ENCODE measurements around the gene ZMAT3.

ZMAT3 gene

DNA sequence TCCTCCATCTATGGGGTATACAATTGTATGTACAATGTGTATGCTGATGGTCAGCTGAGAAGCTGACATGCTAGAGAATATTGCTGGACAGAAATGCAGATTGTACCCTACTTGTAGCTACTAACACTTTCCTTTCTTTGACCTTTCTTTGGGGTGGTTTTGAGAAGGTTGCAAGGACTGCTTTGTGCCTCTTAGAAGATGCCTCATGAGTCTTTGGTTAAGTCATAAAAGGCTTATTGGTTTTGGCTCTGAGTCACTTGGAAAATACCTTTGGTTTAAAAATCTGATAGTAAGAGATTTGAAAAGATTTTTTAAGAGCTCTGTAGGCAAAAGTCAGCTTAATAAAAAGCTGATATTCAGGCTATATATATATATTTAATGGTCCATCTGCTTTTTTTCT lies 71.5 kb downstream of the ZMAT3 start:
- ChIA-PET POLR2A (interaction anchor here (0.7 kb wide), 1 partner anchor 633 kb away, joined by 3 read pairs; no protein-coding TSS in a partner anchor), CTCF (interaction anchor here (1.0 to 1.1 kb wide), 2 partner anchors 8 to 564 kb away, joined by 4 to 6 read pairs; no protein-coding TSS in a partner anchor)
- TF ChIP-seq, protein P1, sequence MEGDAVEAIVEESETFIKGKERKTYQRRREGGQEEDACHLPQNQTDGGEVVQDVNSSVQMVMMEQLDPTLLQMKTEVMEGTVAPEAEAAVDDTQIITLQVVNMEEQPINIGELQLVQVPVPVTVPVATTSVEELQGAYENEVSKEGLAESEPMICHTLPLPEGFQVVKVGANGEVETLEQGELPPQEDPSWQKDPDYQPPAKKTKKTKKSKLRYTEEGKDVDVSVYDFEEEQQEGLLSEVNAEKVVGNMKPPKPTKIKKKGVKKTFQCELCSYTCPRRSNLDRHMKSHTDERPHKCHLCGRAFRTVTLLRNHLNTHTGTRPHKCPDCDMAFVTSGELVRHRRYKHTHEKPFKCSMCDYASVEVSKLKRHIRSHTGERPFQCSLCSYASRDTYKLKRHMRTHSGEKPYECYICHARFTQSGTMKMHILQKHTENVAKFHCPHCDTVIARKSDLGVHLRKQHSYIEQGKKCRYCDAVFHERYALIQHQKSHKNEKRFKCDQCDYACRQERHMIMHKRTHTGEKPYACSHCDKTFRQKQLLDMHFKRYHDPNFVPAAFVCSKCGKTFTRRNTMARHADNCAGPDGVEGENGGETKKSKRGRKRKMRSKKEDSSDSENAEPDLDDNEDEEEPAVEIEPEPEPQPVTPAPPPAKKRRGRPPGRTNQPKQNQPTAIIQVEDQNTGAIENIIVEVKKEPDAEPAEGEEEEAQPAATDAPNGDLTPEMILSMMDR (IDR thresholded peaks at IDR 0.05; ENCODE audit: control extremely low read depth, extremely low read depth, low read depth, missing control alignments): no peak
- DNase-seq (ENCODE audit: extremely low spot score): peak; percentile 26

DNA sequence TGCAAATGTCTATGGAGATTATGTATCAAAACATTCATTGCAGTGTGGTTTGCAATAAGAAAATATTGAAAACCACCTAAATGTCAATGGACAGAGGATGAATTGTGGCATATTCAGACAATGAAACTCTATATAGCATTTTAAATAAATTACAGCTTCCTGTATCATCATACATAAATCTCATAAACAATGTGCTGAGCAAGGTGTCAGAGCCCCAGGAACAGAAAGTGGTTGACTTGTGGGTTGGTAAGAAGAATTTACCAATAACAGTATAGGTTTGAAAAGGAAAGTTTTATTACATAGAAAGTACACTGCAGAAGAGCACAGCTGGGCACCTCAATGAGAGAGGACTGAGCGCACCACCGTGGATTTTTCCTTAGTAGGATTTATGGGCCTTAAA lies 75.2 kb downstream of the ZMAT3 start:
- DNase-seq (ENCODE audit: extremely low spot score): no peak
- CTCF ChIA-PET: interaction anchor here (0.6 to 2.8 kb wide), 4 partner anchors 11 to 99 kb away, joined by 3 to 7 read pairs (median 5); no protein-coding TSS in a partner anchor
- POLR2A ChIA-PET: no interaction called here
- TF ChIP-seq, protein P1 (IDR thresholded peaks at IDR 0.05; ENCODE audit: control extremely low read depth, extremely low read depth, low read depth, missing control alignments): no peak

DNA sequence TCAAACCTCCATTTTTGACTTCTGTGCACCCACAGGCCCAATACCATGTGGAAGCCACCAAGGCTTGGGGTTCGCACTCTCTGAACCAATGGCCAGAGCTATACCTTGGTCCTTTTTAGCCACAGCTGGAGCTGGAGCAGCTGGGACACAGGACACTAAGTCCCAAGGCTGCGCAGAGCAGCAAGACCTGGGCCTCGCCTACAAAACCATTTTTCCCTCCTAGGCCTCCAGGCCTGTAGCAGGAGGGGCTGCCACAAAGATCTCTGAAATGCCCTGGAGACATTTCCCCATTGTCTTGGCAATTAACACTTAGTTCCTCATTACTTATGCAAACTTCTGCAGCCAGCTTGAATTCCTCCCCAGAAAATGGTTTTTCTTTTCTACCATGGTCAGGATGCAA lies 81.3 kb downstream of the ZMAT3 start:
- POLR2A ChIA-PET: no interaction called here
- CTCF ChIA-PET: interaction anchor here (1.4 to 1.7 kb wide), 2 partner anchors 14 to 557 kb away, joined by 3 to 4 read pairs; no protein-coding TSS in a partner anchor
- TF ChIP-seq, protein P1 (IDR thresholded peaks at IDR 0.05; ENCODE audit: control extremely low read depth, extremely low read depth, low read depth, missing control alignments): no peak
- no peak for DNase-seq (ENCODE audit: extremely low spot score)

DNA sequence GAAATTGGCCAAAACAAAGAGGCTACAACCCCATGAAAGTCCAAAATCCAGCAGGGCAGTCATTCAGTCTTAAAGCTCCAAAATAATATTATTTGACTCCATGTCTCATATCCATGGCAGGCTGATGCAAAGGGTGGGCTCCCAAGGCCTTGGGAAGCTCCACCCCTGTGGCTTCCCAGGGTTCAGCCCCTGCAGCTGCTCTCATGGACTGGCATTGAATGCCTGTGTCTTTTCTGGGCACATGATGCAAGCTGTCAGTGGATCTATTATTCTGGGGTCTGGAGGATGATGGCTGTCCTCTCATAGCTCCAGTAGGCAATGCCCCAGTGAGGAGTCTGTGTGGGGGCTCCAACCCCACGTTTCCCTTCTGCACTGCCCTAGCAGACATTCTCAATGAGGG lies 81.8 kb downstream of the ZMAT3 start:
- TF ChIP-seq, protein P1 (IDR thresholded peaks at IDR 0.05; ENCODE audit: control extremely low read depth, extremely low read depth, low read depth, missing control alignments): no peak
- CTCF ChIA-PET: interaction anchor here (1.4 to 1.7 kb wide), 2 partner anchors 14 to 557 kb away, joined by 3 to 4 read pairs; no protein-coding TSS in a partner anchor

DNA sequence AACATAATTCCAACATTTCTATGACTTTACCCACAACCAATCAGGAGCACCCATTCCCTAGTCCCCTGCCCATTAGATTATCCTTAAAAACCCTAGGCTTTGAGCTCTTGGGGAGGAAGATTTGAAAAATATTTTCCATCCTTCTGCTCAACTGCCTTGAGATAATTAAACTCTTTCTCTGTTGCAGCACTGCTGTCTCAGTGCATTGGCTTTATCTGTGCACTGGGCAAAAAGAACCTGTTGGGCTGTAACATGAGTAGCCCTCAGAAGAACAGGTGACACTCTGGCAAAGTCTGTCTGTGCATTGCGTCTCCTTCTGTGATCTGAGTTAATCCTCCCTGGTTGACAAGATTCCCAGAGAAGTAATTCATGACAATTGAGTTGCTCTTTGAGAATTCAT lies 83.9 kb downstream of the ZMAT3 start:
- DNase-seq (ENCODE audit: extremely low spot score): no peak
- ChIA-PET POLR2A (no interaction called here), CTCF (interaction anchor here (2.2 kb wide), 1 partner anchor 20 kb away, joined by 6 read pairs; no protein-coding TSS in a partner anchor)
- TF ChIP-seq, protein P1 (IDR thresholded peaks at IDR 0.05; ENCODE audit: control extremely low read depth, extremely low read depth, low read depth, missing control alignments): no peak

More for the DNA sequence above, 81.8 kb downstream of the ZMAT3 start:
- no peak for DNase-seq (ENCODE audit: extremely low spot score)
- POLR2A ChIA-PET: no interaction called here

DNA sequence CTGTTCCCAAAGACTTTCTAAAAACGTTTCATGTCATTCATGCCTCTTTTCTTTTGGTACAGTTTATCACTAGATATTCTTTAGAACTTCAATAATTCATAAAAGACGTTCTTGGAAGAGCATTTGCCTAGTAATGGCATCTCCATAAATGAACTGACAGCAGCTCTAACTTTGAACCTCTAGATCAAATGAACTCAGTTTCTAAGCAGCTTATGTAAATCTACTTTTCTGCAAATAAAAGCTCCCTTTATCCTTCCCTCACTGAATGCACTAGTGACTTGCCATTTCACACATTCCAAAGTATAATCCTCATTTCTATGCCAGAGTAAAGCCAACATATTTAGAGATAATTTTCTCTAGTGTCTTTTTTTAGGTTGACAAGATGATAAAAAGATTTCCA lies 85.2 kb downstream of the ZMAT3 start:
- TF ChIP-seq, protein P1 (IDR thresholded peaks at IDR 0.05; ENCODE audit: control extremely low read depth, extremely low read depth, low read depth, missing control alignments): no peak
- ChIA-PET POLR2A (no interaction called here), CTCF (interaction anchor here (0.7 to 2.2 kb wide), 3 partner anchors 10 to 29 kb away, joined by 3 to 6 read pairs (median 4); no protein-coding TSS in a partner anchor)
- DNase-seq (ENCODE audit: extremely low spot score): no peak

Measured in GM10248 (cell line).